Smooth muscle cell (in vitro differentiated cells): ENCODE results near the gene OTC. TPM values are rescaled to one million over a fixed set of nuclear protein-coding genes. Genes with fewer than 3 reads are reported as not detected.

ENCODE experiments used
- DNase-seq: peaks from one replicate; lab custom pipeline; 2025; ENCODE audit not compliant: unreplicated experiment; lab: John Stamatoyannopoulos, UW
- H2AFZ ChIP-seq: fragments of 200-600 bp; sonication (generic); 2 replicates; pipeline ENCODE4 v1.6.0; 2016; ENCODE audit warnings: antibody characterized with exemption, low read depth, mild to moderate bottlenecking
- H3F3A ChIP-seq: fragments of 200-600 bp; sonication (generic); 2 replicates; pipeline ENCODE4 v1.6.0; 2017; ENCODE audit warnings: antibody characterized with exemption, low read depth
- H3K27ac ChIP-seq: fragments of 200-600 bp; sonication (generic); 2 replicates; pipeline ENCODE4 v1.5.1; 2016; ENCODE audit warnings: low read depth, mild to moderate bottlenecking
- H3K27me3 ChIP-seq: fragments of 200-600 bp; sonication (generic); 2 replicates; pipeline ENCODE4 v1.6.1; 2016; ENCODE audit warnings: low read depth, mild to moderate bottlenecking
- H3K36me3 ChIP-seq: fragments of 200-600 bp; sonication (generic); 2 replicates; pipeline ENCODE4 v1.5.1; 2016; ENCODE audit warnings: low read depth
- H3K4me1 ChIP-seq: fragments of 200-600 bp; sonication (generic); 2 replicates; pipeline ENCODE4 v1.5.1; 2016; ENCODE audit warnings: low read depth
- H3K4me2 ChIP-seq: fragments of 200-600 bp; sonication (generic); 2 replicates; pipeline ENCODE4 v1.6.0; 2016; ENCODE audit warnings: mild to moderate bottlenecking
- H3K4me3 ChIP-seq: fragments of 200-600 bp; sonication (generic); 2 replicates; pipeline ENCODE4 v1.5.1; 2016; ENCODE audit warnings: mild to moderate bottlenecking
- H3K79me2 ChIP-seq: fragments of 200-600 bp; sonication (generic); 2 replicates; pipeline ENCODE4 v1.6.0; 2016; ENCODE audit warnings: low read depth, mild to moderate bottlenecking
- H3K9ac ChIP-seq: fragments of 200-600 bp; sonication (generic); 2 replicates; pipeline ENCODE4 v1.6.0; 2016; ENCODE audit warnings: low read depth
- H3K9me3 ChIP-seq: fragments of 200-600 bp; sonication (generic); replicated peaks from 2 replicates; pipeline ENCODE4 v1.5.1; 2016; ENCODE audit warnings: low read depth
- H4K20me1 ChIP-seq: fragments of 200-600 bp; sonication (generic); 2 replicates; pipeline ENCODE4 v1.6.0; 2016; ENCODE audit warnings: low read depth
- WGBS: methylation state at CpG from one replicate; pipeline ENCODE4 v1.1.7; 2016; ENCODE audit warnings: low lambda C conversion rate; 5-methylcytosine and 5-hydroxymethylcytosine counted together
- polyA plus RNA-seq: library from polyadenylated mRNA; unstranded; fragments of >200 nt; fragmentation: Nextera tagmentation; extraction: Ambion mirVana; gene quantifications from 2 replicates; pipeline ENCODE4 v1.2.1, GENCODE V29; 2016
- total RNA-seq: library from RNA; depleted of rRNA; stranded (reverse); fragments of >200 nt; gene quantifications from 2 replicates; pipeline ENCODE4 v1.2.3, GENCODE V29; 2014
- TF ChIP-seq, protein P1 (sequence below): fragments of 200-600 bp; sonication (generic); IDR thresholded peaks from 2 replicates; pipeline ENCODE4 v1.5.1; 2017; ENCODE audit warnings: borderline replicate concordance, mild to moderate bottlenecking, antibody characterized with exemption; ENCODE audit not compliant: insufficient read depth, poor library complexity, severe bottlenecking

The OTC gene
- total and polyA plus RNA-seq, 2 experiments from 2014 or later: not detected

DNA sequence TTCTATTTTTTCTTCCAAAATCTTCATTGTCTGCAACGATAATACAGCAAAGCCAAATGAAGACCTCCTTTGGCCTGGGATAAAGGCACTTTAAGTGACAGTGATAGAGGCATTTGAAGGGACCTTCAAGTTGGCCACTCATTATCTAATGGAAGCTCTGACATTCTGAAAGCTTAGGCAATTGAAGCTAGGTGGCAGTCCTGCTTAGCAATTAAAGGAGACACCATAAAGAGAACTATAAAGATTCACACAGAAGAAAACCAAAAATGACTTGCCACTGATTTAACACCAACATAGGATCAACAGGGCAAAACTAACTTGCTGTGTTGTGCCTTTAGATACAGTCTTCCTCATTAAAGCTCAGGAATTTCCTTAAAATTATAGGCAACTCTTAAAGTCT, 105.7 kb downstream of the OTC start:
- no peak for DNase-seq
- Histone ChIP-seq H3K27ac (no peak overlapping the region), H3K4me3 (no peak overlapping the region), H3K9ac (no peak overlapping the region), H3K4me1 (no peaks in the 10 kb centered on the region), H3K79me2 (no peaks in the 10 kb centered on the region), H4K20me1 (no peaks in the 10 kb centered on the region), H3F3A (no peaks in the 10 kb centered on the region), H2AFZ (no peak overlapping the region), H3K36me3 (no peaks in the 10 kb centered on the region), H3K9me3 (no peaks in the 10 kb centered on the region), H3K27me3 (no peaks in the 10 kb centered on the region), H3K4me2 (no peak overlapping the region)
- TF ChIP-seq, protein P1, sequence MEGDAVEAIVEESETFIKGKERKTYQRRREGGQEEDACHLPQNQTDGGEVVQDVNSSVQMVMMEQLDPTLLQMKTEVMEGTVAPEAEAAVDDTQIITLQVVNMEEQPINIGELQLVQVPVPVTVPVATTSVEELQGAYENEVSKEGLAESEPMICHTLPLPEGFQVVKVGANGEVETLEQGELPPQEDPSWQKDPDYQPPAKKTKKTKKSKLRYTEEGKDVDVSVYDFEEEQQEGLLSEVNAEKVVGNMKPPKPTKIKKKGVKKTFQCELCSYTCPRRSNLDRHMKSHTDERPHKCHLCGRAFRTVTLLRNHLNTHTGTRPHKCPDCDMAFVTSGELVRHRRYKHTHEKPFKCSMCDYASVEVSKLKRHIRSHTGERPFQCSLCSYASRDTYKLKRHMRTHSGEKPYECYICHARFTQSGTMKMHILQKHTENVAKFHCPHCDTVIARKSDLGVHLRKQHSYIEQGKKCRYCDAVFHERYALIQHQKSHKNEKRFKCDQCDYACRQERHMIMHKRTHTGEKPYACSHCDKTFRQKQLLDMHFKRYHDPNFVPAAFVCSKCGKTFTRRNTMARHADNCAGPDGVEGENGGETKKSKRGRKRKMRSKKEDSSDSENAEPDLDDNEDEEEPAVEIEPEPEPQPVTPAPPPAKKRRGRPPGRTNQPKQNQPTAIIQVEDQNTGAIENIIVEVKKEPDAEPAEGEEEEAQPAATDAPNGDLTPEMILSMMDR: peak; percentile 12
- WGBS: 78% methylated on average over 1 of the region's 1 CpG

DNA sequence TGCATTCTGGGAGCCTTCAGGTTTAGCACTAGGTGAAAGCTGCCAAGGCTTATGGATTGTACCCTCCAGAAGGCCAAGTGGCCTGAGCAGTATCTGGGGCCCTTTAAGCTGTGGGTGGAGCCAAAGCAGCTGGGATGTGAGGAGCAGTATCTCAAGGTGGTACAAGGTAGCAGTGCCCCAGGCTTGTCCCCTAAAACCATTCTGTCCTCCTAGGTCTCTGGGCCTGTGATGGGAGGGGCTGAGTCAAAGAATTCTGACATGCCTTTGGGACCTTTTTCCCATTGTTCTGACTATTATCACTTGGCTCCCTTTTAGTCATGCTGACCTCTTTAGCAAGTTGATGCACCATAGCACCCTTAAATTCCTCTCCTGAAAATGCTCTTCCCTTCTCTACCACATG, 109.9 kb downstream of the OTC start:
- Histone ChIP-seq H3F3A (no peaks in the 10 kb centered on the region), H3K4me2 (no peak overlapping the region), H3K79me2 (no peaks in the 10 kb centered on the region), H3K9ac (no peak overlapping the region), H3K4me1 (no peaks in the 10 kb centered on the region), H2AFZ (no peak overlapping the region), H3K4me3 (no peak overlapping the region), H3K9me3 (no peaks in the 10 kb centered on the region), H3K27me3 (no peaks in the 10 kb centered on the region), H4K20me1 (no peaks in the 10 kb centered on the region), H3K27ac (no peak overlapping the region), H3K36me3 (no peaks in the 10 kb centered on the region)
- TF ChIP-seq, protein P1: no peak
- DNase-seq: no peak

DNA sequence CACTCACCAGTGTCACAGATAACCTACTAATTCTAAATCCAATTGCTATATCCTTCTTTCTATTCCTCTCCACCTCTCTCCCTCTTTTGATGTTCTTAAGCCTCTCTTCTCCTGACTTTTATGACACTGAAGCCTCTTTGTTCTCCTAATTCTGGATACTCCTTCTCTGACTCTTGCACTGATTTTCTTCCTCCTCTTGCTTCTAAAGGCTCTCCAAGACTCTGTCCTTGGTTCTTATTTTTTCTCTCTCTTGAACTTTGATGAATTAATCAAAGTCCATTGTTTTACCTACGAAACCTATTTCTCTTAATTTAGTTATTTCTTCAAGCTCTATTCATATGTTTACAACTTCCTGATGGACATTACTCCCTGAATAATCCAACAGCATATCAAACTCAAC, 113.3 kb downstream of the OTC start:
- TF ChIP-seq, protein P1: no peak
- Histone ChIP-seq H3K9ac (no peak overlapping the region), H3K36me3 (no peaks in the 10 kb centered on the region), H3K27me3 (no peaks in the 10 kb centered on the region), H3K9me3 (no peaks in the 10 kb centered on the region), H3K4me2 (no peak overlapping the region), H3K4me1 (no peaks in the 10 kb centered on the region), H3K4me3 (no peak overlapping the region), H2AFZ (no peak overlapping the region), H3K79me2 (no peaks in the 10 kb centered on the region), H3F3A (no peaks in the 10 kb centered on the region), H4K20me1 (no peaks in the 10 kb centered on the region), H3K27ac (no peak overlapping the region)
- DNase-seq: no peak
- 61% methylated on average over 1 of the region's 1 CpG for WGBS

DNA sequence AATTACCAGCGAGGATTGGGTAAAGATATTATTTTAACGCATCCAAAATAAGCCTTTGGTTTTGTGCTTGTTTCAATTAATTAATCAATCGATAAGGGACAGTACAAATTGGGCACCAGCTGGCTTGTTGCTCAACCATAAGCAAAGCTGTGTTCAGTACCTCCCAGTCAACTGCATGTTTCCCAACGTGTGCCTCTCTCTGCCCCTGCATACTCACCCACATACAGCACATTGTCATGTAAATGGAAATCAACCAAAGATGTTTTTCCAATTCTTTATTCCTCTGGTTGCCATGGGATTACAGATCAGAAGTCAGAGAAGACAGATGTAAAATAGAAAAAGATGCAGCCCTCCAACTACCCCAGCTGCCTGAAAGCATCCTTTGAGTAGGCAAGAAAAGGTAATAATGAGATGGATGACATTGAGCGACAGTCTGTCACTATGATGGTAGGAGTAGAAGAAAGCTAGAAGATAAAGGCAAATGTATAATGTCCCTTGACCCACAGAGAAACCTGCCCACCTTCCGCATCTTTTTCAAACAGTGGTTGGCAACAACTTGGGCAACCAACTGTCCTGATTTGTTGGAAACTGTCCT, 116.3 kb downstream of the OTC start:
- Histone ChIP-seq H4K20me1 (no peaks in the 10 kb centered on the region), H3K27ac (no peak overlapping the region), H3K9ac (no peak overlapping the region), H3K27me3 (no peaks in the 10 kb centered on the region), H3K9me3 (no peaks in the 10 kb centered on the region), H3K4me2 (no peak overlapping the region), H3K36me3 (no peaks in the 10 kb centered on the region), H3K4me1 (no peaks in the 10 kb centered on the region), H2AFZ (no peak overlapping the region), H3K4me3 (no peak overlapping the region), H3K79me2 (no peaks in the 10 kb centered on the region), H3F3A (no peaks in the 10 kb centered on the region)
- WGBS: 74% methylated on average over 6 of the region's 6 CpGs
- TF ChIP-seq, protein P1: no peak
- DNase-seq: no peak
